NCI-H748 (cell line): ENCODE data around the gene SOCS2.
"Not testable (repeated sequence)": the region's sequence is repeated elsewhere in the genome, so short reads cannot be mapped to it uniquely, and the experiment has no call there.

ENCODE experiments used
- DNase-seq: peaks from one replicate; lab custom pipeline; 2025; ENCODE audit not compliant: unreplicated experiment; lab: John Stamatoyannopoulos, UW

Gene SOCS2

GRCh38 chr12:93592641-93593406, 20.3 kb downstream of the SOCS2 start:
- no peak for DNase-seq

DNA sequence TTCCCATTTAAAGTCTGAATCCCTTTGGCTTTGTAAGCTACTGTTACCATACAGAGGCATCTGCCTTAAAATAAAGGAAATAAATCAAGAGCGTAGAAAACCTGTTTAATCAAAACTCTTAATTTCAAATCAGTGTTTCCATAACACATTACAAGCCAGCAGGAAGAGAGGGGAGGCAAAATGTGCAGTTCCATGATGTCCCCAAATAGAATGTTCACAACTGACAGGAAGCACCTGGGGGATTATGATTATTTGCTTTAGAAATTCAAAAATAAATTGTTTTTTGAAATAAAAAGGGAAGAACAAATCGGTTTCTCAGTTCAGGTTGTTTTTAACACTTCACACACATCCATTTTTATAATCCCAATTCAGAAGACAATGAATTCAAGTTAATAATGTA, 21.4 kb downstream of the SOCS2 start:
- DNase-seq: no peak

DNA sequence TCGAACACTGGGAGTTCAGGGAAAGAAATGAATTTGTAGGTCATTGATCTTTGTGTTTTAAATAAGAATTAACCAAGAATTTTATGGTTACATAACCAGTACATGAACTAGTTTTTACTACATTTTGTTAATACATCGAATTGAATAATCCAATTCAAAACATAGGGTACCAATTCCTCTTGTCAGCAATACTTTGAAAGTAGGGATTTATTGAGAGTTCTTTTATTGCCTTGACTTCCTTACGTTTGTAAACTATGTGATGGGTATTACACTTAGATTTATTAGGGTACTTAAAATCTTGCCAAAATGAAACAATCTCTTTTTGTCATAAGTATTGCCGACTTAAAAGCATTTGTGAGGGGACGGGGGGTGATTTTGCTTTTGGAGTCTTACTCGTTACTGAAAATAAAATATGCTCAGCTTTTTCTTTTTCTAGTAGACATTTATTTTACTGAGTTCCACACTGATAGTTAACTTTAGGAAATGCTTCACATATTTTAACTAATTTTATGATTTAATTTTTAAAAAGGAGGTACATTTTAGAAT, 22.4 kb downstream of the SOCS2 start:
- no peak for DNase-seq

DNA sequence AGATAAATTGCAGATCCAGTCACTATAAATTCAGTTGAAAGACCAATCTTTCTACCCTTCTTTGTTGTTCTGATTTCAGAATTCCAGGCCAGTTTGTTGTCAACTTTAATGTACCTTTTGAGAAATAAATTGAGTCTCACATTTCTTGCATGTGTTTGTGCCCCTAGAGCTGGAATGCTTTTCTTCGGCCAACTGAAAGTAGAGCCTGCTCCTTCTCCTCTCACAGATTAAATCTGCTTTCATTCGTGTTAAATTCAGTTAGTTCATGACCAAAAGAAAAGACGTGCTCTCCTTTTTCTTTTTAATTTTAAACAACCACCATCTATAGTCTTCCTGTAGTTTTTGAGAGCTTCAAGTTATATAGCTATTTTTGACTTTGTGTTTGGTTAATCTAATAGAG, 22.9 kb downstream of the SOCS2 start:
- DNase-seq: no peak

GRCh38 chr12:93597608-93598007, 25.1 kb downstream of the SOCS2 start:
- no peak for DNase-seq

DNA sequence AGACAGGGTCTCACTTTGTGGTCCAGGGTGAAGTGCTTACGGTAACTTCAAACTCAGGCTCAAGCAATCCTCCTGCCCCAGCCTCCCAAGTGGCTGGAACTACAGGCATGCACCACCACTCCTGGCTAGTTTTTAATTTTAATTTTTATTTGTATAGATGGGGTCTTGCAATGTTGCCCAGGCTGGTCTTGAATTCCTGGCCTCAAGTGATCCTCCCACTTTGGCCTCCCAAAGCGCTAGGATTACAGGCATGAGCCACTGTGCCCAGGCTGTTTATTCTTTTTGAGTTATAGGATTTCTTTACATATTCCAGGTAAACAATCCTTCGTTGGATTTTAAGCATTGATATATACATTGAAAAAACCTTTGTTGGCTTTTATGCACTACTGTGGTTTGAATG, 26.7 kb downstream of the SOCS2 start:
- no peak for DNase-seq

- no peak for DNase-seq
These were observed 29.1 kb downstream of the SOCS2 start for GRCh38 chr12:93601591-93601990.

GRCh38 chr12:93602897-93603668, 30.6 kb downstream of the SOCS2 start:
- no peak for DNase-seq

DNA sequence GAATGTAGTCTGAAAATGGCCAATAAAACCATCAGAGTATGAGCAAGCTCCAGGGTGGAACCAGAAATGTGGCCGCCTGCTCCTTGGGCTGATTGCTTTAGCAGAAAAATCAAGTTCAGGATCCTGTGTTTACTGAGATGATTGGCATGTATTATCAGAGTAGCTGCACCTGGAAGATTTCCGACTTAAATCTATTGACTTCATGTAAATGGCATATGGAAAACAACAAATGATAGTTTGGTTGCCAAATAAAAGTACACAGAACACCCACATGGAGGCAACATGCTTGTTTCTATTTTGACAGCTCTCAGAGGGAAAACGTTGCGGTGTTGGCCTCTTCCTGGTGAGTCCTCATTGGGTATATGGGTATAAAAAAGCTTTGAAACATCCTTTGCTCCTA, 31.3 kb downstream of the SOCS2 start:
- no peak for DNase-seq

DNA sequence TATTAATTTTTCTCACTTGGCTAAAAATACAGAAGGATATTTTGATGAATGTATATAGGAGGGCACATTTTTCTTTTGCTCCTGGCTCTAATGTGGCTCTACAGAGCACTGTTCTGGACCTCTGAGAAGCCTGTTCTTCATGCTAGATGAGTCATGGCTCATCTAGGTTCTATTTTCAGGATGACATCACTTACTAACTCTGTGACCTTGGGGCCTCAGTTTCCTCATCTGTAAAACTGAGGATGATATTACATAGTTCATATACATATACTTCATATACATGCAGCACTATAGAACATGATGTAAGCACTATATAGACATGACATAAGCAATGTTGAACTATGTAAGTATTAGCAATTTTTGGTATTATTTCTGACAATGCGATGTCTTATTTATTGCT, 35.8 kb downstream of the SOCS2 start:
- no peak for DNase-seq

- DNase-seq: no peak
These were observed 37.1 kb downstream of the SOCS2 start for GRCh38 chr12:93609281-93610192.

- no peak for DNase-seq
These were observed 40.3 kb downstream of the SOCS2 start for GRCh38 chr12:93612776-93613175.

GRCh38 chr12:93614917-93615596, 42.6 kb downstream of the SOCS2 start:
- no peak for DNase-seq

- DNase-seq: no peak
These were observed 44.2 kb downstream of the SOCS2 start for GRCh38 chr12:93616584-93617101.

DNA sequence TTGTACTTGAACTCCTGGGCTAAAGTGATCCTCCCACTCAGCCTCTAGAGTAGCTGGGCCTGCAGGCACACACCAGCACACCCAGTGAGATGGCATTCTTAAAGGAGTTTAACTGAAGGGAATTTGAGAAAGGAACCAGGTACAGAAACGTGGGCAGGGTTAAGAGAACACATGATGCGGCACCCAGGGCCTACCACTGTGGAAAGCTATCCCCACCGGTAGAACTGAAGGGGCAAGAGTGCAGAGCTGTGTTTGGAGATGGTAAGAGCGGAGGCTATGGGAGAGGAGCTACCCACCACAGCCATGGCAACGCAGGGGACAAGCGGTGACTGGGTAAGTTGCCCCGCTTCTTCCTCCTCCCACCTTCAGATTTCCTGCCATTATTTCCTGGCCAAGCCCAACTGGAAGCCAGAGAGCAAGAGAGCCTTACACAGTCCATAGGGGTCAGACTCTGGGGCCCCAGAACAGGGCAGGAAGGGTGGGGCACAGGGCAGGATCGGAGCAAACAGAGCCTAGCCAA, 46.5 kb downstream of the SOCS2 start:
- DNase-seq: no peak

DNA sequence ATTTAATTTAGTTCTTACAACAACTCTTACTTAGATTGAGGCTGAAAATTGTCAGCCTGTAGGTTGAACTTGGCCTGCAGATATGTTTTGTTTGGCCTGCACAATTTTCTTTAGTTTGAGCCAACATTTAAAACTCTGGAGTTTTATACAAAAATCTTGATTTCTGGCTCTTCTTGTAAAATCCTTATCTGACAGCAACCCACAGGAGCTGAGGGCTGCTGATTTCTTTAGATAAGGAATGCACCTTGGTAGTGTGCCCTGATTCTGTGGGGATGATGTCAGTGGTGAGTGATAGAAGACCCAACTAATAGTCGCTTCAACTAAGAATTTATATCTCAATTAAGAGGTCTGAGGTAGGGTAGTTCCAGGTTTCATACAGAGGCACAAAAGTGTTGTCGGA, 49.5 kb downstream of the SOCS2 start:
- DNase-seq: no peak

DNA sequence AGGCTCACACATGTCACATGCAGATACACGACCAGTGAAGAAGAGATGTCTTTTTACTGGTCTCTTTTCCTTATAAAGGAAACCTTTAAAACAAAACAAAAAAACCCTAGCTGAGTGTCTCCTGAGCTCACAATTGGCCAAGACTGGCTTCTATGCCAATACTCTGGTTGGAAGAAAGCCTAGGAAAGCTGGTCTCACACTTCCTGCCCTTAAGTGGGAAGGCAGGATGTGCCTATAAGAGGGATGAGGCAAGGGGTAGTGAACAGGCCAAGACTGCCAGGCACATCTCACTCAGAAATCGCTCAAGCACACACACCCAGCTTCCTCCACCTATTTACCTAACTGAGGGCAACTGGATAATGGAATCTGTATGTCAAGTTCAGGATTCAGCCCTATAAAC, 50.0 kb downstream of the SOCS2 start:
- DNase-seq: no peak

DNA sequence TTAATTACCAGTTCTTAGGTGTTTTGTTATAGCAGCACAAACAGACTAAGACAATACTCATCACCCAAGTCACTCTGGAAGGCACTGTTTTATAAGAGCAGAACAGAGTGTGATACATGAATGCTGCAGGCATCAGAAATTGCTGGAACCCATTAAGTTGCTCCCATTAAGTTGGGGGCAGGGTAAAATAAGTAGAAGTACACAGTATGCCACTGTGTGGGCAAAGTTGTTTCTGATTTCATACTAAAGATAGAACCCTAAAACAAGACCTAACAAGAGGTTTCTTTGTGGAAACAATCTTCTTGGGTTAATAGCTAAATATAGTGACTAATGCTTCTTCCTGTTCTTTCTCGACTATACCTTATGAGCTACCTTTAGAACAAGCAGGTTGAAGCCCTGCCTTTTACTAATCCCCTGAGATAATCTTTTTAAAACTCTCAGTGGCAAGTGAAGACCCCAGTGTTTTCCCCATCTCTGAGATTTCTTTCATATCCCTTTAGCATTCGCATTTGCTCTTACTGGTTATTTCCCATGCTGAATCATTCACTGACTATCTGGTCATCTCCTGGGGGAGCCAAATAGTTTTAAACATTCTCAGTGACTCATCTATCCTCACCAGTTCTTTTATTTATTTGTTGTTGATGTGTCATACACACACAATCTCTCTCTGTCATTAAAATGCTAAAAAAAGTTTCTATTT, 52.3 kb downstream of the SOCS2 start:
- DNase-seq: no peak

DNA sequence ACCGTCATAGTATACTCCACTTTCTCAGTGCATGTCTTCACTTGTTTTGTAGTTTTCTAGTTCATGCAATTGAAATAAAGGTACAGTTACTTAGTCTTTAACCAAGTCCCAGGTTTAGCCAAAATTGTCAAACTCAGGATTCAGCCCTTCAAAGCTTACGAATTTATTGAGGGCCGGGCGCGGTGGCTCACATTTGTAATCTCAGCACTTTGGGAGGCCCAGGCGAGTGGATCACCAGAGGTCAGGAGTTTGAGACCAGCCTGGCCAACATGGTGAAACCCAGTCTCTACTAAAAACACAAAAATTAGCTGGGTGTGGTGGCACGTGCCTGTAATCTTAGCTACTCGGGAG, 52.8 kb downstream of the SOCS2 start:
- DNase-seq: not testable (repeated sequence)

DNA sequence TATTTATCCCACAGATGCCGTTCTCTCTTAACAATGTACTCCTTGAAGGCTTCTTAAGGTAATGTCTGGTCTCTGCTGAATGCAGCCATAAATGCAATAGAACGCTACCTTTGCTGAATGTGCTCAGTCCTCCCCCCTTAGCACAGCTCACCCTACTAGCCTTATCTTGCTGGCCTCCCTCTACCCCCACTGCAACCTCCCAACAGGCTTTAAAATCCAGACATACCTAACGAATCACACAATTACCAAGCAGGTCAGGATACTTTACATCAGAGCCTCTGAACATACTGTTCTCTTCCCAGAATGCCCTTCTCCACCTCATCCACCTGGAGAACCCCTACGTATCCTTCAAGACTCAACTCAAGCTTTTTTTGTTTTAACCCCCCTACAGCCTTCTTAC, 53.7 kb downstream of the SOCS2 start:
- DNase-seq: no peak
